ENCODE measurements around the gene RANBP2. TPM values are rescaled to one million over a fixed set of nuclear protein-coding genes. Genes with fewer than 3 reads are reported as not detected.

RANBP2 gene
- total and polyA plus RNA-seq, 2 experiments from 2014 or later: 12.9 to 47.8 TPM

DNA sequence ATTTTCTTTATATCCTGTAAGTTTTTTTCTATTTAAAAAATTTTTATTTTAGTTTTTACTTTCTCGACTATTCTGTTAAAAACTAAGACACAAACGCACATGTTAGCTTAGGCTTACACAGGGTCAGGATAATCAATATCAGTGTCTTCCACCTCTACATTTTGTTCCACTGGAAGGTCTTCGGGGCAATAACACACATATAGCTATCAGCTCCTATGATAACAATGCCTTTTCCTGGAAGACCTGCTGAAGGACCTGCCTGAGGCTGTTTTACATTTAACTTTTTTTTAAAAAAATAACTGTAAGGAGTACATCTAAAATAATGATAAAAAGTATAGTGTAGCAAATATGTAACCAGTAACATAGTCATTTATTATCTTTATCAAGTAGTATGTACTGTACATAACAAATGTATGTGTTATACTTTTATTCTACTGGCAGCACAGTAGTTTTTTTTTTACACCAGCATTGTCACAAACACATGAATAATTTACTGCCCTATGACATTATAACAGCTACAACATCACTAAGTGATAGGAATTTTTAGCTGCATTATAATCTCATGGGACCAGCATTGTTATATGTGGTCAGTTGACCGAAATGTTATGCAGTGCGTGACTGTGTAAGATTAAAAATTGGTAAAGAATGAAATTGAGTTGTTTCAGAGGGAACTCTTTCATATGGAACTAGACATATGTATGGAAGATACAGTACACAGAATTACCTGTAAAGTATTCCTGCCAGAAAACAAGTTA is 105.2 kb downstream of the RANBP2 start:
- Histone ChIP-seq H3K36me3 (ENCODE audit: low read depth) (0 out of 2 replicates have a peak, but pooled peaks cover 6% of the 10 kb centered on the region), H3K9ac (no peak overlapping the region), H3K4me1 (ENCODE audit: insufficient read depth) (no peaks in the 10 kb centered on the region), H2AFZ (no peak overlapping the region), H3K27ac (no peak overlapping the region), H4K20me1 (ENCODE audit: insufficient read depth) (no peaks in the 10 kb centered on the region), H3K4me3 (no peak overlapping the region), H3K27me3 (replicated peaks; ENCODE audit: insufficient read depth) (no peaks in the 10 kb centered on the region), H3F3A (ENCODE audit: insufficient read depth) (no peaks in the 10 kb centered on the region), H3K9me2 (ENCODE audit: insufficient read depth) (no peaks in the 10 kb centered on the region; the same call in 1 of the 2 replicates), H3K79me2 (ENCODE audit: insufficient read depth) (no peaks in the 10 kb centered on the region), H3K9me3 (ENCODE audit: low read depth) (no peaks in the 10 kb centered on the region), H3K4me2 (ENCODE audit: unreplicated experiment) (no peak overlapping the region)
- DNase-seq: no peak
- 96 to 98% methylated on average over 5 of the region's 5 CpGs for WGBS, 2 experiments (ENCODE audit: low coverage in 1 of 2, low lambda C conversion rate in 2 of 2, missing lambda C conversion rate in 2 of 2)
- in situ Hi-C loops (cut with MboI): no loop called here
- no peak for TF ChIP-seq EZH2phosphoT487 (IDR thresholded peaks at IDR 0.05; ENCODE audit: insufficient read depth, low read depth)
- TF ChIP-seq EZH2 (IDR thresholded peaks at IDR 0.05; ENCODE audit: insufficient read depth, poor library complexity, severe bottlenecking): no peak

GRCh38 chr2:108825254-108825653 is 106.0 kb downstream of the RANBP2 start:
- no peaks in the 10 kb centered on the region for H3K4me1 ChIP-seq (ENCODE audit: insufficient read depth)
- no peaks in the 10 kb centered on the region; the same call in 1 of the 2 replicates for H3K9me2 ChIP-seq (ENCODE audit: insufficient read depth)
- no peak for DNase-seq
- no peaks in the 10 kb centered on the region for H4K20me1 ChIP-seq (ENCODE audit: insufficient read depth)
- no peaks in the 10 kb centered on the region for H3F3A ChIP-seq (ENCODE audit: insufficient read depth)
- no peak overlapping the region for H3K27ac ChIP-seq
- H3K9me3 ChIP-seq (ENCODE audit: low read depth): no peaks in the 10 kb centered on the region
- no peak for TF ChIP-seq EZH2phosphoT487 (IDR thresholded peaks at IDR 0.05; ENCODE audit: insufficient read depth, low read depth)
- no peak for TF ChIP-seq EZH2 (IDR thresholded peaks at IDR 0.05; ENCODE audit: insufficient read depth, poor library complexity, severe bottlenecking)
- in situ Hi-C loops (cut with MboI): no loop called here
- no peak overlapping the region for H3K9ac ChIP-seq
- no peak overlapping the region for H3K4me3 ChIP-seq
- H3K4me2 ChIP-seq (ENCODE audit: unreplicated experiment): no peak overlapping the region
- no peaks in the 10 kb centered on the region for H3K36me3 ChIP-seq (ENCODE audit: low read depth)
- 59 to 63% methylated on average over 4 of the region's 4 CpGs for WGBS, 2 experiments (ENCODE audit: low coverage in 1 of 2, low lambda C conversion rate in 2 of 2, missing lambda C conversion rate in 2 of 2)
- no peaks in the 10 kb centered on the region for H3K27me3 ChIP-seq (replicated peaks; ENCODE audit: insufficient read depth)
- no peak overlapping the region for H2AFZ ChIP-seq
- H3K79me2 ChIP-seq (ENCODE audit: insufficient read depth): no peaks in the 10 kb centered on the region

DNA sequence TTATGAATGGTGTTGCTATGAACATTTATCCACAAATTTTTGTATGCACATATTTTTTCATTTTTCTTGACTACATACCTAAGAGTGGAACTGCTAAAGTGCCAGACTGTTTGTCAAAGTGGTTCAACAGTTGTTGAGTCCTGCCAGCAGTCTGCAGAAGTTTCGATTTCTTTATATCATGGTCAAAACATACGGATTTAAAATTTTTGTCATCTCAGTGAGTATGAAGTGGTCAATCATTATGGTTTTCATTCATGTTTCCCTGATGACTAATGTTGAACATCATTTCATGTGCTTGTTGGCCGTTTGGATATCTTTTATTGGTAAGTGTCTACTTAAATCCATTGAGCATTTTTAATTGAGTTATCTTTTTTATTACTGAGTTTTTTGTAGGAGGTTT is 106.5 kb downstream of the RANBP2 start:
- no peaks in the 10 kb centered on the region for H4K20me1 ChIP-seq (ENCODE audit: insufficient read depth)
- H3K4me3 ChIP-seq: no peak overlapping the region
- no peaks in the 10 kb centered on the region; the same call in 1 of the 2 replicates for H3K9me2 ChIP-seq (ENCODE audit: insufficient read depth)
- TF ChIP-seq EZH2phosphoT487 (IDR thresholded peaks at IDR 0.05; ENCODE audit: insufficient read depth, low read depth): no peak
- no peak for TF ChIP-seq EZH2 (IDR thresholded peaks at IDR 0.05; ENCODE audit: insufficient read depth, poor library complexity, severe bottlenecking)
- no peak overlapping the region for H3K27ac ChIP-seq
- no peaks in the 10 kb centered on the region for H3F3A ChIP-seq (ENCODE audit: insufficient read depth)
- no peaks in the 10 kb centered on the region for H3K9me3 ChIP-seq (ENCODE audit: low read depth)
- H3K36me3 ChIP-seq (ENCODE audit: low read depth): no peaks in the 10 kb centered on the region
- H3K27me3 ChIP-seq (replicated peaks; ENCODE audit: insufficient read depth): no peaks in the 10 kb centered on the region
- H3K4me1 ChIP-seq (ENCODE audit: insufficient read depth): no peaks in the 10 kb centered on the region
- DNase-seq: no peak
- 94 to 95% methylated on average over 3 of the region's 3 CpGs for WGBS, 2 experiments (ENCODE audit: low coverage in 1 of 2, low lambda C conversion rate in 2 of 2, missing lambda C conversion rate in 2 of 2)
- no peaks in the 10 kb centered on the region for H3K79me2 ChIP-seq (ENCODE audit: insufficient read depth)
- H3K9ac ChIP-seq: no peak overlapping the region
- H2AFZ ChIP-seq: no peak overlapping the region
- H3K4me2 ChIP-seq (ENCODE audit: unreplicated experiment): no peak overlapping the region
- in situ Hi-C loops (cut with MboI): no loop called here

DNA sequence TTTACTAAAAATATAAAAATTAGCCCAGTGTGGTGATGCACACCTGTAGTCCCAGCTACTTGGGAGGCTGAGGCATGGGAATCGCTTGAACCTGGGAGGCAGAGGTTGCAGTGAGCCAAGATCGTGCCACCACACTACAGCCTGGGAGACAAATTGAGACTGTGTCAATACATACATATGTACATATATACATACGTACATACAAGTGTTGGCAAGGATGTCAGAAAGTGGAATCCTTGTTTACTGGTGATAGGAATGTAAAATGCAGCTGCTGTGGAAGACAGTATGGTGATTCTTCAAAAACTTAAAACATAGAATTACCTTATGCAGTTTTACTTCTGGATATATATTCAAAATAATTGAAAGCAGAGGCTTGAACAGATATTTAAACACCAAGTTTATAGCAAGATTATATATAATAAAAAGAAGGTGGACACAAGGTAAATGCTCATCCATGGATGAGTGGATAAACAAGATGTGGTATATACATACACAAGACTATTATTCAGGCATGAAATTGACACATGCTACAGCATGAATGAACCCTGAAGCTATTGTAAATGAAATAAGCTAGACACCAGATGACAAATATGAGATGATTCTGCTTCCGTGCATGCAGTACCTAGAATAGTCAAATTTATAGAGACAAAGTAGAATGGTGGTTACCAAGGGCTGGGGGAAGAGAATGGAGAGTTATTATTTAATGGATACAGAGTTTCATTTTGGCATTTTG is 110.5 kb downstream of the RANBP2 start:
- Histone ChIP-seq H3K36me3 (ENCODE audit: low read depth) (no peaks in the 10 kb centered on the region), H2AFZ (no peak overlapping the region), H3K9me3 (ENCODE audit: low read depth) (no peaks in the 10 kb centered on the region), H4K20me1 (ENCODE audit: insufficient read depth) (no peaks in the 10 kb centered on the region), H3K4me2 (ENCODE audit: unreplicated experiment) (no peak overlapping the region), H3K4me3 (no peak overlapping the region), H3K79me2 (ENCODE audit: insufficient read depth) (no peaks in the 10 kb centered on the region), H3K9ac (no peak overlapping the region), H3F3A (ENCODE audit: insufficient read depth) (no peaks in the 10 kb centered on the region), H3K9me2 (ENCODE audit: insufficient read depth) (no peaks in the 10 kb centered on the region; the same call in 1 of the 2 replicates), H3K4me1 (ENCODE audit: insufficient read depth) (no peaks in the 10 kb centered on the region), H3K27ac (no peak overlapping the region), H3K27me3 (replicated peaks; ENCODE audit: insufficient read depth) (no peaks in the 10 kb centered on the region)
- in situ Hi-C loops (cut with MboI): no loop called here
- 96 to 98% methylated on average over 4 of the region's 4 CpGs for WGBS, 2 experiments (ENCODE audit: low coverage in 1 of 2, low lambda C conversion rate in 2 of 2, missing lambda C conversion rate in 2 of 2)
- TF ChIP-seq EZH2 (IDR thresholded peaks at IDR 0.05; ENCODE audit: insufficient read depth, poor library complexity, severe bottlenecking) (no peak), EZH2phosphoT487 (IDR thresholded peaks at IDR 0.05; ENCODE audit: insufficient read depth, low read depth) (no peak)
- no peak for DNase-seq
